Smooth muscle cell (in vitro differentiated cells): ENCODE results near the gene IQCF6. TPM values are rescaled to one million over a fixed set of nuclear protein-coding genes. Genes with fewer than 3 reads are reported as not detected.

ENCODE experiments used
- DNase-seq: peaks from one replicate; lab custom pipeline; 2025; ENCODE audit not compliant: unreplicated experiment; lab: John Stamatoyannopoulos, UW
- H2AFZ ChIP-seq: fragments of 200-600 bp; sonication (generic); 2 replicates; pipeline ENCODE4 v1.6.0; 2016; ENCODE audit warnings: antibody characterized with exemption, low read depth, mild to moderate bottlenecking
- H3F3A ChIP-seq: fragments of 200-600 bp; sonication (generic); 2 replicates; pipeline ENCODE4 v1.6.0; 2017; ENCODE audit warnings: antibody characterized with exemption, low read depth
- H3K27ac ChIP-seq: fragments of 200-600 bp; sonication (generic); 2 replicates; pipeline ENCODE4 v1.5.1; 2016; ENCODE audit warnings: low read depth, mild to moderate bottlenecking
- H3K27me3 ChIP-seq: fragments of 200-600 bp; sonication (generic); 2 replicates; pipeline ENCODE4 v1.6.1; 2016; ENCODE audit warnings: low read depth, mild to moderate bottlenecking
- H3K36me3 ChIP-seq: fragments of 200-600 bp; sonication (generic); 2 replicates; pipeline ENCODE4 v1.5.1; 2016; ENCODE audit warnings: low read depth
- H3K4me1 ChIP-seq: fragments of 200-600 bp; sonication (generic); 2 replicates; pipeline ENCODE4 v1.5.1; 2016; ENCODE audit warnings: low read depth
- H3K4me2 ChIP-seq: fragments of 200-600 bp; sonication (generic); 2 replicates; pipeline ENCODE4 v1.6.0; 2016; ENCODE audit warnings: mild to moderate bottlenecking
- H3K4me3 ChIP-seq: fragments of 200-600 bp; sonication (generic); 2 replicates; pipeline ENCODE4 v1.5.1; 2016; ENCODE audit warnings: mild to moderate bottlenecking
- H3K79me2 ChIP-seq: fragments of 200-600 bp; sonication (generic); 2 replicates; pipeline ENCODE4 v1.6.0; 2016; ENCODE audit warnings: low read depth, mild to moderate bottlenecking
- H3K9ac ChIP-seq: fragments of 200-600 bp; sonication (generic); 2 replicates; pipeline ENCODE4 v1.6.0; 2016; ENCODE audit warnings: low read depth
- H3K9me3 ChIP-seq: fragments of 200-600 bp; sonication (generic); replicated peaks from 2 replicates; pipeline ENCODE4 v1.5.1; 2016; ENCODE audit warnings: low read depth
- H4K20me1 ChIP-seq: fragments of 200-600 bp; sonication (generic); 2 replicates; pipeline ENCODE4 v1.6.0; 2016; ENCODE audit warnings: low read depth
- CTCF ChIP-seq: fragments of 200-600 bp; sonication (generic); IDR thresholded peaks from 2 replicates; pipeline ENCODE4 v1.5.1; 2017; ENCODE audit warnings: borderline replicate concordance, mild to moderate bottlenecking, antibody characterized with exemption; ENCODE audit not compliant: insufficient read depth, poor library complexity, severe bottlenecking
- WGBS: methylation state at CpG from one replicate; pipeline ENCODE4 v1.1.7; 2016; ENCODE audit warnings: low lambda C conversion rate; 5-methylcytosine and 5-hydroxymethylcytosine counted together
- polyA plus RNA-seq: library from polyadenylated mRNA; unstranded; fragments of >200 nt; fragmentation: Nextera tagmentation; extraction: Ambion mirVana; gene quantifications from 2 replicates; pipeline ENCODE4 v1.2.1, GENCODE V29; 2016
- total RNA-seq: library from RNA; depleted of rRNA; stranded (reverse); fragments of >200 nt; gene quantifications from 2 replicates; pipeline ENCODE4 v1.2.3, GENCODE V29; 2014

The IQCF6 gene
- total and polyA plus RNA-seq, 2 experiments from 2014 or later: not detected

GRCh38 chr3:51817375-51817774, 38.3 kb upstream of the IQCF6 start:
- Histone ChIP-seq H3F3A (no peaks in the 10 kb centered on the region), H3K4me2 (no peak overlapping the region), H2AFZ (no peak overlapping the region), H4K20me1 (no peaks in the 10 kb centered on the region), H3K9ac (no peak overlapping the region), H3K27me3 (no peaks in the 10 kb centered on the region), H3K4me3 (no peak overlapping the region), H3K27ac (no peak overlapping the region), H3K36me3 (no peaks in the 10 kb centered on the region), H3K79me2 (no peaks in the 10 kb centered on the region), H3K4me1 (no peaks in the 10 kb centered on the region), H3K9me3 (no peaks in the 10 kb centered on the region)
- WGBS: 92% methylated on average over 2 of the region's 2 CpGs
- DNase-seq: no peak
- TF ChIP-seq CTCF: no peak

- no peaks in the 10 kb centered on the region for H3K36me3 ChIP-seq
- H3K4me3 ChIP-seq: no peak overlapping the region
- no peaks in the 10 kb centered on the region for H3K27me3 ChIP-seq
- no peak overlapping the region for H3K4me2 ChIP-seq
- H3K9me3 ChIP-seq: no peaks in the 10 kb centered on the region
- 83% methylated on average over 2 of the region's 2 CpGs for WGBS
- H3F3A ChIP-seq: no peaks in the 10 kb centered on the region
- no peaks in the 10 kb centered on the region for H3K79me2 ChIP-seq
- H3K4me1 ChIP-seq: no peaks in the 10 kb centered on the region
- no peak for TF ChIP-seq CTCF
- H2AFZ ChIP-seq: no peak overlapping the region
- no peak overlapping the region for H3K9ac ChIP-seq
- H4K20me1 ChIP-seq: no peaks in the 10 kb centered on the region
- DNase-seq: no peak
- no peak overlapping the region for H3K27ac ChIP-seq
Observed at GRCh38 chr3:51816723-51817122, 37.7 kb upstream of the IQCF6 start.

DNA sequence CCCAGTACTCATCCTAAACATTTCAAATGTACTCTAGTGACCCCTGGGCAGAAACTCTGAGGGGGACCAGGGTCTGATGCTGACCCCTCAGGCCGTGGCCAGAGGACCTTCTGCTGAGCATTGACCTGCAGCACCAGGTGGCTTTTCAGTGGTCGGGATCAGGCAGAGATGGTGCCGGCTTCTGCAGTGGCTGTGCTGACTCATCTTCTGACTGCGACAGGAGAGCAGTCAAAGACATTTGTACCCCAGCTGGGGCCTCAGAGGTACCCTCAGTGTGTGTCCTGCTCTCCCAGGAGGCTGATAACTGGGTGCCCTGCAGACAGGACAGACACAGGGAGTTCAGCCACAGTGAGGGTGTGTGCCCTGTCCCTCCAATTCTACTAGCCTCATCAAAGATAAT, 36.6 kb upstream of the IQCF6 start:
- no peaks in the 10 kb centered on the region for H3K4me1 ChIP-seq
- no peaks in the 10 kb centered on the region for H3K9me3 ChIP-seq
- H3F3A ChIP-seq: no peaks in the 10 kb centered on the region
- H3K27ac ChIP-seq: no peak overlapping the region
- no peak for DNase-seq
- no peak overlapping the region for H3K9ac ChIP-seq
- no peaks in the 10 kb centered on the region for H3K27me3 ChIP-seq
- no peak overlapping the region for H3K4me2 ChIP-seq
- 55% methylated on average over 4 of the region's 4 CpGs for WGBS
- no peaks in the 10 kb centered on the region for H4K20me1 ChIP-seq
- H3K79me2 ChIP-seq: no peaks in the 10 kb centered on the region
- H3K4me3 ChIP-seq: no peak overlapping the region
- no peak for TF ChIP-seq CTCF
- H3K36me3 ChIP-seq: no peaks in the 10 kb centered on the region
- H2AFZ ChIP-seq: no peak overlapping the region

GRCh38 chr3:51814034-51814433, 35.0 kb upstream of the IQCF6 start:
- Histone ChIP-seq H3K27me3 (no peaks in the 10 kb centered on the region), H2AFZ (no peak overlapping the region), H3K79me2 (no peaks in the 10 kb centered on the region), H3K4me1 (no peaks in the 10 kb centered on the region), H3K4me2 (no peak overlapping the region), H3K36me3 (no peaks in the 10 kb centered on the region), H3F3A (no peaks in the 10 kb centered on the region), H3K4me3 (no peak overlapping the region), H3K9me3 (no peaks in the 10 kb centered on the region), H4K20me1 (no peaks in the 10 kb centered on the region), H3K9ac (no peak overlapping the region), H3K27ac (no peak overlapping the region)
- WGBS: 88% methylated on average over 3 of the region's 3 CpGs
- DNase-seq: no peak
- no peak for TF ChIP-seq CTCF
